Measurements from ENCODE around the gene LHFPL6. TPM values are rescaled to one million over a fixed set of nuclear protein-coding genes. Genes with fewer than 3 reads are reported as not detected.

LHFPL6 gene
- total and polyA plus RNA-seq, 9 of the 15 experiments (the other 6 are each of a cell fraction or from before 2014, with no cell fraction given): 0.18 TPM; not detected in 8

GRCh38 chr13:39485314-39485700 is 117.7 kb downstream of the LHFPL6 start:
- intact Hi-C loops (cut with micrococcal nuclease): no loop called here
- H3K4me1 ChIP-seq (replicated peaks in 1 of 2; ENCODE audit: control insufficient read depth in 2 of 2, insufficient read depth in 2 of 2, low read length in 2 of 2): no peaks in the 10 kb centered on the region
- FAIRE-seq: no peak
- ChIA-PET CTCF (ENCODE audit: low intra/inter-chr PET ratio) (no interaction called here), POLR2A (no interaction called here)
- no peaks in the 10 kb centered on the region for H3K9me1 ChIP-seq (ENCODE audit: control insufficient read depth, insufficient read depth, low read length)
- no peak overlapping the region for H3K9ac ChIP-seq (ENCODE audit: insufficient read depth in 1 of 2, low read depth in 2 of 2, low read length in 2 of 2)
- no peak overlapping the region for H2AFZ ChIP-seq (ENCODE audit: low read depth, low read length)
- H3K79me2 ChIP-seq (ENCODE audit: control insufficient read depth, insufficient read depth, low read length): no peaks in the 10 kb centered on the region
- no peak for DNase-seq (ENCODE audit: extremely low read depth in 1 of 4, low spot score in 3 of 4)
- no peaks in the 10 kb centered on the region for H3K36me3 ChIP-seq (ENCODE audit: control insufficient read depth, insufficient read depth, low read length)
- no peaks in the 10 kb centered on the region for H3K9me3 ChIP-seq (replicated peaks; ENCODE audit: control insufficient read depth, insufficient read depth, low read depth, low read length)
- ATAC-seq: no peak
- in situ Hi-C loops (cut with MboI): no loop called here
- TF ChIP-seq CSDE1 (IDR thresholded peaks at IDR 0.05) (no peak), CREB3 (tag; conservative IDR thresholded peaks at IDR 0.05; ENCODE audit: low read depth) (no peak), NR0B1 (IDR thresholded peaks at IDR 0.05; ENCODE audit: partially characterized antibody) (no peak), HDAC6 (IDR thresholded peaks at IDR 0.05; ENCODE audit: low read depth, low read length) (no peak), RERE (CRISPR knock-in tag; IDR thresholded peaks at IDR 0.05; ENCODE audit: borderline replicate concordance) (no peak), TCF7 (IDR thresholded peaks at IDR 0.05; ENCODE audit: borderline replicate concordance) (no peak), ZC3H4 (CRISPR knock-in tag; IDR thresholded peaks at IDR 0.05; ENCODE audit: borderline replicate concordance) (no peak), RUNX1 (IDR thresholded peaks at IDR 0.05; ENCODE audit: low read depth) (no peak), KLF6 (CRISPR knock-in tag; IDR thresholded peaks at IDR 0.05; ENCODE audit: borderline replicate concordance) (no peak), KDM4B (IDR thresholded peaks at IDR 0.05; ENCODE audit: borderline replicate concordance in 2 of 2, low read depth in 1 of 2) (no peak), KDM2B (CRISPR knock-in tag; IDR thresholded peaks at IDR 0.05) (no peak)
- H3K4me3 ChIP-seq: no peak overlapping the region
- no peak overlapping the region for H3K4me2 ChIP-seq (ENCODE audit: insufficient read depth, low read length)
- H3K27ac ChIP-seq (ENCODE audit: extremely low read depth, low read depth, low read length): no peak overlapping the region
- no peaks in the 10 kb centered on the region for H3K27me3 ChIP-seq (ENCODE audit: control insufficient read depth in 2 of 2, insufficient read depth in 2 of 2, low read length in 2 of 2)
- no TSS peak for BruUV-seq (replicated peaks)
- H4K20me1 ChIP-seq (replicated peaks; ENCODE audit: control insufficient read depth, insufficient read depth, low read length): no peaks in the 10 kb centered on the region
